Activated CD4-positive, alpha-beta T cell treated with anti-CD3 and anti-CD28 coated beads, Interleukin-2, amount 50 U/mL, for 24 hours (primary cell): ENCODE measurements around the gene ALDH1A3.

Experiments
- DNase-seq, 2 donors: peaks; one replicate each; pipeline ENCODE4 v3.0.0-alpha.2; 2020; ENCODE audit warnings: low read depth in 1 of 2, low spot score in 1 of 2

The ALDH1A3 gene

DNA sequence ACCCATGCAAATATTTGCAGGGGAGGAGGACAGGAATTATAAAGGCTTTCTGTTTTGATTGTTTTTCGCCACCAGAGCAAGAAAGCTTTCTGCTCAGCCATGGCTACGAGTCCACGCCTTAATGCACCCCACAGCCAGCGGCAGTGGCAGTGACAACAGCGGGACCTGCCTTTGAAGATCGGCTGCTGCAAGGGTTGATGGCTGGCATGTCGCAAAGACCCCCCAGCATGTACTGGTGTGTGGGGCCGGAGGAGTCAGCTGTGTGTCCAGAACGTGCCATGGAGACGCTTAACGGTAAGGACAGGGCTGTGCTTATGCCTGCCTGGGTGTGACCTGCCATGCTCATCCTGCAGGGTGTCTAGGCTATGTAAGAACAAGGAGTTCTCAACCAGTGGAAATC lies 44.8 kb downstream of the ALDH1A3 start:
- no peak for DNase-seq

DNA sequence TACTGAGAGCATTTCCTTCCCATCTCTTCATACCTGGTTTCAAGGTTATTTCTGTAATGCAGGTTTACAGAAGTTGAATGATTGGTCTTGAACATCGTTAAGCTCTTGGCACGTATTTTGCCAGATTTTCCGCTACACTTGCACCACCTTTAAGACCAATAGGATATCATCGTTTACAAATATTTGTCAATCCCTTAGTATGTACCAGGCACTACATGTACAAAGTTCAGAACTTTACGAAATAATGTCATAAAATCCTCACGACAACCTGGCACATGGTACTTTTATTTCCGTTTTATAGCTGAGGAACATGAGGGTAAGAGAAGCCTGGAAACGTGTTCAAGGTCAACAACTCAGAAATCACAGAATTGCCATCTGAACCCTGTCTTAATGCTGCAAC lies 45.8 kb downstream of the ALDH1A3 start:
- no peak for DNase-seq

DNA sequence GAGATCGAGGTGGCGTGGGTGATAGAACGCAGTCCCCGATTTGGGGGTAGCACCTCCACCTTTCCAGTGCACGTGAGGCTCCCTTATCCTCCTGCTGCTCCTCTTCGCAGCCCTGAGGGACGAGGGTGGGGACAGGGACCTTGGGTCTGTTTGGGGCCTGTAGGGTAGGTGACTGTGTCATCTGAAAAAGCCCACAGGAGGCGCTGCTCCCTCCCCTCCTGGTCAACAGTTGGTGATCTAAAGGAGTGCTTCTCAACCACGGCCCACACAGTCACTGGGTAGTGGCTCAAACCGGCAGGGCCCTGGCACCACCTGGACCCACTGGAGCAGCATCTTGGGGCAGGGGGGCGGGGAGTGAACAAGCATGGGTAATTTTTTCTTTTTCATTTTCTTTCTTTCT lies 46.6 kb downstream of the ALDH1A3 start:
- no peak for DNase-seq

DNA sequence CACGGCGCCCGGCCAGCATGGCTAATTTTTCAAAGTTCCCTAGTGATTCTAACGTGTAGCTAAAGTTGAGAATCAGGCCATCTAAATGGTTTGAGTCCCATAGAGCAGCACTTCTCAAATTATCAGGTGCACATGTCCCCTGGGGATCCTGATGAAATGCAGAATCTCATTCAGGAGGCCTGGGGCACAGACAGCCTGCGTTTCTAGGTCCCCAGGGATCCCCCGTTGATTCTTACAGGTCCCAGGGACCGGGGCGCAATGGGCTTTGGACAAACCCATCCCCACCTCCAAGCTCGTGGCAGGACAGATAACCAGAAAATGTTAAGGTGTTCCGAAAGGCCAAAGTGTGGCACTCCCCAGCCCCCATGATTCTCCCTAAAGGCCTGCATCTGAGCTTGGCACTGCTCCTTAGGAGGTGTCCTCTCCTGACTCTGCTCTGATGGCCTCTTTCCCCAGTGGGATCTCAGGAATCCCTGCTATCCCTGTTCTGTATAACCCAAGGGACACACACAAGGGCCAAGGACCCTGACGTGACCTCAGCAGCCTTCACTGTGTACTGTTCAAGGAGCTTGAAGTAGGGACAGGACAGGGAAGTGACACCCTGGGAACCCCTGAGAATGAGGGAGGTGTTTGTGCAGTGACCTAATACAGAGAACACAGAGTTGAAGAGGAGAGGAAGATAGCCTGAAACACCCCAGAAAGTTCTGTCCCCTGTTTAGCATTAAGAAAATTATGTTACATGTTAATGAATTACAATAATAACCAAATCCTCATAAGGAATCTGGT lies 47.5 kb downstream of the ALDH1A3 start:
- DNase-seq: no peak

DNA sequence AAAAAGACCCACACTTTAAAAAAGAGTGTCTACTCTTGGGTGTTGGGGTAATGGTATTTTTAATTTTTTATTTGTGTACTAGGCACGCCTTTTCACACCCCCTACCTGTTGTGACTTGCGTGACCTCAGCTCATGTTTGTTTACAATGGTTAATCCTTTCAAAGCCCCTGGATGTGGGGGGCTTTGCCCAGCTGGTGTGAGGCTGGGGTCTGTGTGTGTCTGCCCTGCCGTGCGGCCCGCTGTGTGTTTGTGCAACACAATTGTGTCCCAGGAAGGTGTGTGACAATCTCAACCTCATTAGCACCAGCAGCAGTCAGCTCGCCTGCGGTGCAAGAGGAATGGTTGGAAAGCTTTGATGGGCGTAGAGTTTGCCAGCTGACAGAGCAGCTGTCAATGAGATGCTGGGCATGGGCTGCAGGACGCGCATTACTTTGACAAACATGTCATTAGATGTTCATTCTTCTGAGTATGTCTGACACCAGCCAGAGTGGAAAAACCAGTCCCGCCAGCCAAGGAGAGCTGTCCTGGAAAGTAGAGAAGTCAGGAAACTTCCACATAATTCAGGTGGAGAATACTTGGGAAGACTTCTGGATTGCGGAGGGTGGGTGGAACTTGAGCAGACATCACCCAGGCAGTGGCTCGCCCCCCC lies 49.1 kb downstream of the ALDH1A3 start:
- DNase-seq: no peak

DNA sequence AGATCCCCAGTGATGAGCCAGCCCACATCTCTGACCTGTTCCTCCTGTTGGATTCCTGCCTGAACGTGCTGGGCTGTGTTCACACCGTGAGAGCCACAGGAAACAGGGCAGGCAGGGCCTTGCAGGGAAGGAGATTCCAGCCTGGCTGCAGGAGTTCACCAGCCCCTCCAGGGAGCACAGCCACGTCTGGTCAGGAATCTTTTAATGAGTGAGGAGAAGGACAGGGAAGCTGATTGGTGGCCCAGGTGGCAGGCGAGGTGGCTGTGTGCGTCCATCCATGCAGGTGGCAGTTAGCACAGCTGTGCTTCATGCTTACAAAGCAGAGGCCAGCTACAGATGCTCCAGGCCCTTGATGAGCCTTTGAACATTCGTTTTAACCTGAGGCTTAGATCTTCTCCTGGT lies 50.0 kb downstream of the ALDH1A3 start:
- DNase-seq: no peak

DNA sequence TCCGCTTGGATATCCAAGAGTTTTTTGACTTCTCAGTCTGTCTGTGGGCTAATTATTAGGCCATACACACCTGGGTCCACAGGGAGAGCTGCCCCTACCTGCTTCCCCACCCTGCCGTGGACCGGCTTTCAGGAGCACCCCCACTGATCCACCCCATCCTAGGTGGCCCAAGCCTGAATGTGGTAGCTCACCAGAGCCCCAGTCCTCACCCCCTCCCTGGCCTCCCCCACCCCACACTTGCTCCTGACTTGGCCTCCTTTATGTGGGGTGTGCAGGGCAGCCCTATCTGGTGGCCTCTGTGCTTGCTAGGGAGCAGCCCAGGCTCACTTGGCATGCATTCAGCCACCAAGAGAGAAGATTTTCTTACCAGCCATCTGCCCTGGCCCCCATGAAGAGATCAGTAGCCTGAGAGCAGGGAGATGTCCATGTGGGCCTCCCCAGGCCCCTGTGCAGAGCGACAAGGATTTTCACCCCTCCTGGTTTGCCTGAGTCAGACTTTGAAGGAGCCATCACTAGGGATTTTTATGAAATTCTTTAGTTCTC lies 50.7 kb downstream of the ALDH1A3 start:
- no peak for DNase-seq

DNA sequence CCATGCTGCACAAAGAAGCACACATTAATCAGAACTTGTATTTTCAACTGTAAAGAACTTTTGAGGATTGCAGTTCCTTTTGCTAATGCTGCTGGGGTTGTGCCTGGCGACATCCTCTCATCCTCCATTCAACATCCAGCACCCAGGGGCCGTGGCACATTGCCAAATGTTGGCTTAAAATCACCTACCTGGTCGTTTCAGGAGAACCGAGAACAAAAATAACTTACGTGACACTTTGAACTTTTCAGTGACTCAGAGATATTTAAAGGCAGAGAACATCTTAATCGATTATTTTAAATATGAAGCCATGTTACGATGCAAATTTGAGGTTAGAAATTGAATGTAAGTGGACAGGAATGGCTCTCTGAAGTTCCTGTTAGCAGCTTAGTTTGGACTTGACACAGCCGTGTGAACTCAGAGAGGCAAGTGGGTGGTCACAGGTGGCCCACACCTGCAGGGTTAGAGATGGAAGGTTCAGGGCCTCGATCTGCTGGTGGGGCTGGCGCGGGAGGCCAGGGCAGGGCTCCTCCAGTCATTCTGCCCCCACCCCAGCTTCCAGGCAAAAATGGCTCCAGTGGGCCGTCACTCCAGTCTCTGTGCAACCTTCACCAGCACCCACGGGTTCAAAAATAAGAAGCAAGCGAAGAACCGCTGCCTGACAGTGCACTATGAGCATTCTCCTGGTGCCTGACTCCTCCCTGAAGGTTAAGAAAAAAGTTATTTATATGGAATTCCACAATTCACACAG lies 51.7 kb downstream of the ALDH1A3 start:
- DNase-seq: no peak

DNA sequence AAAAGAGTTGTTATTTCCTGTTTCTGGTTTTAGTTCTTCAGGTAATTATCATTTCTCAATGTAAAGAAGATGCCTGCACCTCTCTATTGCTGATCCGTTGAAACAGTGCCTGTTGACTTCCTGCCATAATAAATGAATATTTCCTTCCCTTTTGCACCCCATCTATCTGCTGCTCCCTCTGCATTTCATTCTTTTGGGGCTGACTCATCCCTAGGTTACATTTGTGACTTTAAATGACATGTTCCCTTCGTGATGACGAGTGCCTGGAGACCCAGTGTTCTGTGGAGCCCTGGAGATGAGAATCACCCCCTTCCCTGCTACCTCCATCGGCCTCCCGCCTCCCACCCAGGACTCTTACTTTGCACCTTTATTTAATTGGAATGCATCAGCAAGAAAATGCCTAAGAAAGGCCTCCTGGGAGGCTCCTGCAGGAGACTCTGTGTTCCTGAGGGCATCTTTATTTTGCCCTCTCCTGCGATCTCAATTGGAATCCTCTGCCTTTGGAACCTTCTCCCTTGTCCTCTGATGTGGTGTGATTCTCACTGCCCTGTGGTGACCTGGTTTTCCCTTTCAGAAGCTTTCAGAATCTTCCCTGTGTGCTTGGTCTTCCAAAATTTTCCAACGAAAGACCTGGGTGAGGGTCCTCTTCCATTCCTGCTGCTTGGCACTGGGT lies 53.2 kb downstream of the ALDH1A3 start:
- no peak for DNase-seq

DNA sequence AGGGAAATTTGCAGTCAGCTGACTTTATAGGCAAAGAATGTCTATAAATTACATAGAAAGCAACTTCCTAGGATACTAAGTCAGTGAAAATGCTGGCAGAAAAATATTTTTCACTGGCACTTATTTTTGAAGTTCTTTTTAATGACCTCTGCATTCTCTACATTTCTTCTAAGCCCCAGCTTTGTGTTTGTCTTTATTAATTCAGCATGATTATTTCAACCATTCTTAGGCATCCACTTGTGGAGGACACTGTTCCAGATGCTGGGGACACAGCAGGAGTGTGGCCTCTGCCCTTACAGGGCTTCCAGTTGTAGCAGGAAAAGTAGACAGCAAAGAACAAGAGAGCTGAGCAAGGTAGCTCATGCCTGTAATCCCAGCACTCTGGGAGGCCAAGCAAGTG lies 54.5 kb downstream of the ALDH1A3 start:
- no peak for DNase-seq

DNA sequence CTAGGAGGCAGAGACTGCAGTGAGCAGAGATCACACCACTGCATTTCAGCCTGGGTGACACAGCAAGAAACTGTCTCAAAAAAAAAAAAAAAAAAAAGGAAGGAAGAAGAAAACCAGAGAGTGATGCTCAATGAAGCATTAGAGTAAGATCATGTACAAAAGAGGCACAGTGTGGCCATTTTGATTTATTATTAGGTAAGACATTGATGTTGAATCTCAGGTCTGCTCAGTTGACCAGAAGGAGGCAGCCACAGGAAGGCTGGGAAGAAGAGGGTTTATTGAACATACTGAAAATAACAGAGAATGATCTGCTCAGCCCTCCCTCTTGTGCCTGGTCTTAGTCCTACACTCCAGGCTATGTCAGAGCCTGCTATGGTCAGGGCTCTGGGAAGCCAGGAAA lies 55.1 kb downstream of the ALDH1A3 start:
- DNase-seq: no peak

DNA sequence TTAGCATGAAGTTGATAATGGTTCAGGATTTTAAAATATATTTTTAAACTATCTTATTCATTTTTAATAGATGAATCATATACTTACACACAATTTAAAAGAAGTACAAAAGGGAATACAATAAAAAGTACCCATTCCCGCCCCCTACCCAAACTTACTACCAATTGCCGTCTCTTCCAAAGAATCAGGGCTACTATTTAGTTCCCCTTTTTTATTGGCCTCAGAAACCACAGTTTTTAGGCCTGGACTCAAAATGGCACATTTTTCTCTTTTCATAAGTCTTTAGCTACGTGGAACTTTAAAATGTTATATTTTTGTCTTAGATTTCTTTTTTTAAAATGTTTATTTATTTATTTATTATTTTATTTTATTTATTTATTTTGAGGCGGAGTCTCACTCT lies 57.5 kb downstream of the ALDH1A3 start:
- DNase-seq: no peak

DNA sequence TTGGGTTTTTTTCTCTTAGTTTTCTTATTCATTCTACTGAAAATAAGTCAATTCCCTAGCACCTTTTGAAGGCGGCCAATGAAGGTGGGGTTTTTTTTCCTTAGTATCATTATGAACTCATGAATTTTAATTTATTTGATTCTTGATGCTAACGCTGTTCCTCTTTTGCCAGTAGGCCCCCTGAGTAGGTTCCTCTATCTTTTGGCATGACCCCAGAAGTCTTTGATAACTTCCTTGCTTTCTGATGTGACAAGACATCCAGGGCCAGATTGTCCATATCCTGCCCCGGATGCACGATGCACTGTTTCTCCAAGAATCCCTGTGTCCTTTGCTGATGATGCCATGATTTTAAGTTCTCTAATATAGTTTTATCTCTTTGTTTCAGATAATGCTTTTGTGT lies 60.2 kb downstream of the ALDH1A3 start:
- DNase-seq: no peak

DNA sequence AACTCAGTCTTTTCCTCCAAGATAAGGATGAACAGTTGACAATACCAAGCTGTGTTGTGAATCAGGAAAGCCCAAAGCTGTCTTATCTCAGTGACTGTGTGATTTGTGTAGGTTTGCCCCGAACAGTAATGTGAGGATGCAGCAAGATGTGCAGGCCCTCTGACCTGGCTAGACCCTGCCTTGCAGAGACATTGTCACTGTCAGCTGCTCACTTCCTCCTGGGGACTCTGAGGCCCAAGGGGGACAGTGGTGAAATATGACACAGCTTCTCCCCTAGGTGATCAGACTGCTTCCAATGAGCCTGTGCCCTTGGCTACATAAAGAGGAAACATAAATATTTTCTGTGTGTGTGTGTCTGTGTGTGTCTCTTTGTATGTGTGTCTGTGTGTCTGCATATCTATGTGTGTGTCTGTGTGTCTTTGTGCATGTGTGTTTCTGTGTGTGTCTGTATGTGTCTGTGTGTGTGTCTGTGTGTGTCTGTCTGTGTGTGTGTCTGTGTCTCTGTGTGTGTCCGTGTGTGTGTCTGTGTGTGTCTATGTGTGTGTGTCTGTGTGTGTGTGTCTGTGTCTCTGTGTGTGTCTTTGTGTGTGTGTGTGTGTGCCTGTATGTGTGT lies 61.2 kb downstream of the ALDH1A3 start:
- no peak for DNase-seq

DNA sequence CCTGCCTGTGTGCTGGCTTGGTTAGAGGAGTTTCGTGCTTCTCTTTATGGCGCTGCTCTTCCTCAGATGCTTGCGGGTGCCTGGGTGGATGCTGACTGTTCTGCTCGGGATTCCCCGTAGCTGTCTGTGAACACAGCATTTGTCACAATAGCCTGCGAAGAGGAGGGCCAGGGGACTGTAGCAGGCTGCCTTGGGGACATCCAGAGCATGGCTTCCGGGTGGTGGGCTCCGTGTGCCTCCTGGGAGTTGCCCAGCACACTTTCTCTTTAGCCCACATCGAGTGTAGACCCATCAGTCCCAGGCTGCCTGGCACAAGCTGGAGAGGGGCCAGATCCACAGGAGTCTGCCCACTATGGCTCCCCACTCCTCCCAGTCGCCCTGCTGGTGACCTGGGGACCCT lies 61.9 kb downstream of the ALDH1A3 start:
- no peak for DNase-seq

DNA sequence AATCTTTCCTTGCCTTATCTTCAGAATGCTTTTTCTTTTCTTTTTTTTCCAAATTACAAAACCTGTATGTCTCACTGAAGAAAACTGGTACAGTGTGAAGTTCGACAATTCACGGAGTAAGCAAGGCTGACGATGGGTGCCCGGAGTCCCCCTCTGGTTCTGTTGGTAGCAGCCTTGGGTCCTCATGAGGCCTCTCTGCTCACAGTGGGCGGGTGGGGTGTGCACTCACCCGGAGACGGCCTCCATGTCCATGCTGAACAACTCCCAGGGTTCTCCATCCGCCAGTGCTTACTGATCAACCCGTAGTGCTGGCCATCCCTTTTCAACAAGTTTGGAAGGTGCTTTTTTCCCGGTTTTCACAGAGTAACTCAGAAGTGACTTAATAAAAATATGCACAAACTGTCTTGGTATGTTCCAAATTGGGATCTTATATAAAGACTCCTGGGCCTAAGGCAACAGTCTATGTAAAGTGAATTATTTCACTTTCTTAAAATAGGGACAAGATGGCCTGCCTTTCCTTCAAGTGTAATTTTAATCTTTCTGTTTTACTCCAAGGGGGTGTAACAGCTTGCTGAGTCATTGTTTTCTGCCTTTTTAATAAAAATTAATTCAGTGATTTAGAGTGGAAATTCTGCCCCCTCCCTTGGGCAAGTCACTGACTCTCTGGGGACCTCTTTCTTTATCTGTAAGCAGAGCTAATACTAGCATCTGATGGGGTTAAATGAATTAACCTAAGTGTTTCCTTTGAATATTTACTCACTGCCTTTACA lies 63.2 kb downstream of the ALDH1A3 start:
- DNase-seq: no peak

DNA sequence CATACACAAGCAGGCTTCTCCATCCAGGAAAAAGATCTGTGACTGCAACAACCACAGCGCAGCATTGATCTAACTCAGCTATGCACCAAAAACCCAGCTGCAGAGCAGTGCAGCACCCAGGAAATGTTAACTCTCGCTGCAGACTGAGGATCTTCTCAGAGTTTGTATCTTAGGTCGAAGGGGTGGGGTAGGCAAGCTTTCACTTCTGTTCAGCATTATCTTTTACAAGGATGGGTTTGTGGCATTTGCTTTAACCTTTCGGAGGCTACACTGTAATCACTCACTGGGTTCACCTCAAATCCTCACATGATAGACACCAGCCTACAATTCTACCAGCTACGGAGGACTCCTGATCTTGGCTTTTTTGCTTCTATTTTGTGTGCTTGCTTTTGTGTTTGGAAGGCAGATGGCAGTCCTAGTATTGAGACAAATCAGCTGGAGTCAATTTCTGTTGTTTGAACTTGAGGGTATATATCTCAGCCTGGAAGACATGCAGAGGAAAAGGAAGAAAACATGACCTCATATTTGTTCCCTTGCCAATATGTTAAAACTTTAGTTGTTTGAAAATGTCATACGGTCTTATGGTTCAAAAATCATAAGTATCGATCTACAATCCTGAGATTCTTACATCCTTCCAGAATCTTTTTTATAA lies 64.7 kb downstream of the ALDH1A3 start:
- no peak for DNase-seq

DNA sequence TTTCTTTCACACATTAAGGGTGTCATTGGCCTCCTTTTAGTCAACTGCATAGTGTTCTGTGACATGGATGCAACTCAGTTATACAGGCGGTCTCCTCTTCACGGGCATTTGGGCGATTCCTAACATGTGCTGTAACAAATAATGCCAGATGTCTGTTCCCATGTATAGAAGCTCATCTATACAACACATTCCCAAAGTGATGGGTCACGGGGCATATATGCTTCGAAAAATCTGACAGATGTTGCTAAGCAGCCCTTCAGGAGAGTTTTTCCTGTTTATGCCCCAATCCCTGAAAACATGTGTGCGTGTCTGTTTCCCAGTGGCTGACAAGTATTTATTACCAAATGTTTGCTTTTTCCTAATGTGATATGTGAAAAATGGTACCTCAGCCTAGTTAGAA lies 65.4 kb downstream of the ALDH1A3 start:
- no peak for DNase-seq

DNA sequence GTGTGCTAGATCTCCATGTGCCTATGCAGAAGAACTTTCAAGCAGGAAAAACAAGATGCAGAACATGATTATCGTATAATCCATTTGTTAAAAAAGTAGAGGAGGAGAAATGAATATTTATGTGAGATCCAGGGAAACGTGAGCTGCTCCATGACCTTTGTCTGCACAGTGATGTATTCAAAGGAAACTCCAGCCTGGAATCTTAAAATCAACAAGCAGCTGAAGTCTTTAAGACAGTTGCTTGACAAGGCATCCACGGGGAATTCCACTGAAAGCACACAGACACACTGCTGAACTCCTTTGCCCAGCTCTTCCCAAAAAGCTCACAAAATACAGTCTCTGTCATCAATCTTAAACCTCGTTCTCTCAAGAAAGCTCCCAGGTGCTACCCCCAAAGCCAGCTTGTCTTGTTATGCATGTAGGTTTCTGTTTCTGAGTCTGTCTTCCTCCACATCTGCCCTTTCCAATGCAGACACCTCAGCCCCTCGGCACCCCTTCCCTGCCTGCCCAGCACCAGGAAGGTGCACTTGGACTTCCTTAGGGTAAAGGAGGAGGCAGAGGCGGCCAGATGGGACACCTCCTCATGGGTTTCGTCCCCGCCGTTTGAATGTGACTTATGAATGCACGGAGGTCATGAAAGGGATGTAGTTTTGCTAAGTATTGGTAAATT lies 68.3 kb downstream of the ALDH1A3 start:
- DNase-seq: no peak
